ENCODE measurements around the gene OSBPL2.

The OSBPL2 gene

GRCh38 chr20:62303340-62304226, 65.3 kb downstream of the OSBPL2 start:
- DNase-seq: no peak

- DNase-seq: no peak
Measured at GRCh38 chr20:62304331-62305148, 66.2 kb downstream of the OSBPL2 start.

- DNase-seq: no peak
Measured at GRCh38 chr20:62305149-62305764, 66.9 kb downstream of the OSBPL2 start.

- no peak for DNase-seq
Measured at GRCh38 chr20:62305765-62306413, 67.6 kb downstream of the OSBPL2 start.

GRCh38 chr20:62306414-62307187, 68.3 kb downstream of the OSBPL2 start:
- DNase-seq: no peak

- DNase-seq: no peak
Measured at GRCh38 chr20:62307226-62308101, 69.1 kb downstream of the OSBPL2 start.

- no peak for DNase-seq
Measured at GRCh38 chr20:62308102-62308822, 69.9 kb downstream of the OSBPL2 start.

- no peak for DNase-seq
Measured at GRCh38 chr20:62309198-62309944, 71.0 kb downstream of the OSBPL2 start.

- no peak for DNase-seq
Measured at GRCh38 chr20:62309947-62310756, 71.8 kb downstream of the OSBPL2 start.

- DNase-seq: no peak
Measured at GRCh38 chr20:62310757-62311121, 72.4 kb downstream of the OSBPL2 start.

- DNase-seq: no peak
Measured at GRCh38 chr20:62311150-62311549, 72.8 kb downstream of the OSBPL2 start.

- no peak for DNase-seq
Measured at GRCh38 chr20:62311832-62312661, 73.7 kb downstream of the OSBPL2 start.

- no peak for DNase-seq
Measured at GRCh38 chr20:62312662-62312977, 74.3 kb downstream of the OSBPL2 start.

- no peak for DNase-seq
Measured at GRCh38 chr20:62313021-62313420, 74.7 kb downstream of the OSBPL2 start.

GRCh38 chr20:62313460-62314338, 75.4 kb downstream of the OSBPL2 start:
- DNase-seq: no peak

- no peak for DNase-seq
Measured at GRCh38 chr20:62314339-62314638, 76.0 kb downstream of the OSBPL2 start.

GRCh38 chr20:62314711-62315302, 76.5 kb downstream of the OSBPL2 start:
- DNase-seq: no peak

Data from AML-193 (cell line).